Esophagus squamous epithelium (tissue), 4 donors: Measurements from ENCODE around the gene RAB37.

Experiments
- CTCF ChIP-seq, 6 experiments: fragments of 450-650 bp in 4 of 6; fragments of 200-600 bp in 2 of 6; sonication (generic) in 2 of 6; IDR thresholded peaks; one replicate each; pipeline ENCODE4 v1.5.1; 2016 to 2019; ENCODE audit warnings: antibody characterized with exemption in 6 of 6, mild to moderate bottlenecking in 4 of 6, moderate library complexity in 4 of 6
- POLR2A ChIP-seq, 4 donors: fragments of 450-650 bp; IDR thresholded peaks; one replicate each; pipeline ENCODE4 v1.6.1; 2017; ENCODE audit warnings: antibody characterized with exemption in 4 of 4, mild to moderate bottlenecking in 4 of 4, moderate library complexity in 3 of 4

- TF ChIP-seq CTCF (IDR thresholded peaks at IDR 0.05), result no peak
- TF ChIP-seq POLR2A (IDR thresholded peaks at IDR 0.05), result no peak
Observed at GRCh38 chr17:74702116-74702871, 34.8 kb upstream of the RAB37 start.
